Activated CD4-positive, alpha-beta T cell treated with anti-CD3 and anti-CD28 coated beads, Interleukin-2, amount 50 U/mL, for 48 hours (primary cell): ENCODE measurements around the gene SECISBP2.

ENCODE experiments used
- DNase-seq, 2 experiments: peaks; one replicate each; pipeline ENCODE4 v3.0.0-alpha.2; 2020

The SECISBP2 gene

GRCh38 chr9:89349607-89350006, 31.3 kb downstream of the SECISBP2 start:
- DNase-seq, result no peak

- no peak for DNase-seq
These were observed 32.8 kb downstream of the SECISBP2 start for GRCh38 chr9:89350988-89351557.

GRCh38 chr9:89351584-89352300, 33.4 kb downstream of the SECISBP2 start:
- no peak for DNase-seq

GRCh38 chr9:89352451-89352850, 34.2 kb downstream of the SECISBP2 start:
- DNase-seq, result no peak

- DNase-seq, result no peak
These were observed 34.8 kb downstream of the SECISBP2 start for GRCh38 chr9:89352874-89353649.

GRCh38 chr9:89353989-89354388, 35.7 kb downstream of the SECISBP2 start:
- no peak for DNase-seq

- no peak for DNase-seq
These were observed 36.2 kb downstream of the SECISBP2 start for GRCh38 chr9:89354471-89354870.

- DNase-seq, result no peak
These were observed 38.5 kb downstream of the SECISBP2 start for GRCh38 chr9:89356782-89357181.

- DNase-seq, result no peak
These were observed 39.3 kb downstream of the SECISBP2 start for GRCh38 chr9:89357331-89358197.

- DNase-seq, result no peak
These were observed 40.1 kb downstream of the SECISBP2 start for GRCh38 chr9:89358376-89358916.

- DNase-seq, result no peak
These were observed 40.7 kb downstream of the SECISBP2 start for GRCh38 chr9:89358985-89359384.

GRCh38 chr9:89359751-89360261, 41.5 kb downstream of the SECISBP2 start:
- DNase-seq, result no peak

- DNase-seq, result no peak
These were observed 42.2 kb downstream of the SECISBP2 start for GRCh38 chr9:89360465-89360864.

GRCh38 chr9:89361031-89361430, 42.7 kb downstream of the SECISBP2 start:
- no peak for DNase-seq

GRCh38 chr9:89361816-89362646, 43.7 kb downstream of the SECISBP2 start:
- DNase-seq, result no peak

GRCh38 chr9:89362647-89363310, 44.5 kb downstream of the SECISBP2 start:
- DNase-seq, result no peak

GRCh38 chr9:89363311-89363670, 45.0 kb downstream of the SECISBP2 start:
- DNase-seq, result no peak

GRCh38 chr9:89363921-89364665, 45.8 kb downstream of the SECISBP2 start:
- DNase-seq, result no peak

GRCh38 chr9:89364666-89365531, 46.6 kb downstream of the SECISBP2 start:
- DNase-seq, result no peak
